Neural cell (in vitro differentiated cells): ENCODE results near the gene BIVM. TPM values are rescaled to one million over a fixed set of nuclear protein-coding genes. Genes with fewer than 3 reads are reported as not detected.

Experiments
- H2AFZ ChIP-seq: fragments of 200-600, 300-800 bp; sonication (generic), shearing (Covaris generic); 2 replicates; pipeline ENCODE4 v1.6.0; 2014; ENCODE audit warnings: low read depth, mild to moderate bottlenecking, antibody characterized with exemption, low read length, moderate library complexity
- H3F3A ChIP-seq: fragments of 200-600 bp; shearing (Covaris generic); 2 replicates; pipeline ENCODE4 v1.6.1; 2016; ENCODE audit warnings: mild to moderate bottlenecking, moderate library complexity, mixed read lengths, antibody characterized with exemption, low read length; ENCODE audit not compliant: insufficient read depth, poor library complexity, severe bottlenecking
- H3K27ac ChIP-seq: fragments of 200-600, 300-800 bp; sonication (generic), shearing (Covaris generic); 2 replicates; pipeline ENCODE4 v1.5.1; 2014; ENCODE audit warnings: mild to moderate bottlenecking, low read length, moderate library complexity
- H3K27me3 ChIP-seq: fragments of 300-800, 200-600 bp; sonication (generic), shearing (Covaris generic); 2 replicates; pipeline ENCODE4 v1.6.0; 2014; ENCODE audit warnings: mild to moderate bottlenecking, low read depth, low read length, moderate library complexity; ENCODE audit not compliant: insufficient read depth
- H3K36me3 ChIP-seq: fragments of 300-800, 200-600 bp; sonication (generic), shearing (Covaris generic); 2 replicates; pipeline ENCODE4 v1.5.1; 2014; ENCODE audit warnings: mild to moderate bottlenecking, antibody characterized with exemption, low read length, moderate library complexity; ENCODE audit not compliant: insufficient read depth
- H3K4me2 ChIP-seq: fragments of 300-800, 200-600 bp; sonication (generic), shearing (Covaris generic); 2 replicates; pipeline ENCODE4 v1.6.0; 2014; ENCODE audit warnings: mild to moderate bottlenecking, low read length
- H3K4me3 ChIP-seq: fragments of 300-800, 200-600 bp; sonication (generic), shearing (Covaris generic); 2 replicates; pipeline ENCODE4 v1.5.1; 2014; ENCODE audit warnings: mild to moderate bottlenecking, low read length, moderate library complexity
- H3K79me2 ChIP-seq: fragments of 200-600 bp; shearing (Covaris generic); replicated peaks from 2 replicates; pipeline ENCODE4 v1.6.0; 2014; ENCODE audit warnings: mild to moderate bottlenecking, low read length, moderate library complexity; ENCODE audit not compliant: insufficient read depth
- H3K9ac ChIP-seq: fragments of 300-800, 200-600 bp; sonication (generic), shearing (Covaris generic); 2 replicates; pipeline ENCODE4 v1.6.1; 2016; ENCODE audit warnings: mild to moderate bottlenecking, low read length, mixed read lengths
- H3K9me2 ChIP-seq: fragments of 200-600 bp; shearing (Covaris generic); 2 replicates; pipeline ENCODE4 v1.6.1; 2016; ENCODE audit warnings: mild to moderate bottlenecking, low read length, mixed read lengths; ENCODE audit not compliant: insufficient read depth
- H3K9me3 ChIP-seq: fragments of 200-600, 300-800 bp; sonication (generic), shearing (Covaris generic); 2 replicates; pipeline ENCODE4 v1.6.1; 2016; ENCODE audit warnings: mild to moderate bottlenecking, mixed run types, low read length, moderate library complexity, mixed read lengths
- H4K20me1 ChIP-seq: fragments of 200-600 bp; shearing (Covaris generic); 2 replicates; pipeline ENCODE4 v1.6.1; 2016; ENCODE audit warnings: mild to moderate bottlenecking, mixed run types; ENCODE audit not compliant: insufficient read depth
- CTCF ChIP-seq: fragments of 450-650 bp; IDR thresholded peaks from 2 replicates; pipeline ENCODE4 v1.5.1; 2014; ENCODE audit warnings: antibody characterized with exemption, mild to moderate bottlenecking, moderate library complexity; ENCODE audit not compliant: poor library complexity, severe bottlenecking
- EP300 ChIP-seq: fragments of 450-650 bp; conservative IDR thresholded peaks from 2 replicates; pipeline ENCODE4 v1.6.1; 2014; ENCODE audit warnings: antibody characterized with exemption, mild to moderate bottlenecking, moderate library complexity; ENCODE audit not compliant: poor library complexity, severe bottlenecking
- EZH2 ChIP-seq: fragments of 200-600, 300-800 bp; shearing (Covaris generic), sonication (generic); IDR thresholded peaks from 2 replicates; pipeline ENCODE4 v1.6.1; 2014; ENCODE audit warnings: antibody characterized with exemption, low read length, borderline replicate concordance, mild to moderate bottlenecking; ENCODE audit not compliant: insufficient read depth, poor library complexity, severe bottlenecking
- MXI1 ChIP-seq: fragments of 450-650 bp; conservative IDR thresholded peaks from 2 replicates; pipeline ENCODE4 v1.6.1; 2014; ENCODE audit warnings: antibody characterized with exemption, mild to moderate bottlenecking; ENCODE audit not compliant: poor library complexity, severe bottlenecking
- POLR2AphosphoS5 ChIP-seq: IDR thresholded peaks from 2 replicates; pipeline ENCODE4 v1.6.1; 2012
- RAD21 ChIP-seq: fragments of 450-650 bp; conservative IDR thresholded peaks from 2 replicates; pipeline ENCODE4 v1.6.1; 2014; ENCODE audit warnings: antibody characterized with exemption, mild to moderate bottlenecking, moderate library complexity
- REST ChIP-seq: IDR thresholded peaks from 2 replicates; pipeline ENCODE4 v1.6.1; 2012; ENCODE audit warnings: borderline replicate concordance
- SMC3 ChIP-seq: fragments of 450-650 bp; conservative IDR thresholded peaks from 2 replicates; pipeline ENCODE4 v1.6.1; 2014; ENCODE audit warnings: antibody characterized with exemption, mild to moderate bottlenecking, moderate library complexity; ENCODE audit not compliant: poor library complexity
- TAF1 ChIP-seq: IDR thresholded peaks from 2 replicates; pipeline ENCODE4 v1.6.1; 2012; ENCODE audit warnings: low read depth
- polyA plus RNA-seq: library from polyadenylated mRNA; depleted of rRNA; stranded (reverse); fragments of >200 nt; gene quantifications from 2 replicates; pipeline ENCODE4 v1.2.3, GENCODE V29; 2014

BIVM gene
- polyA plus RNA-seq, 1 donor from 2014 or later, result 60.7 TPM

GRCh38 chr13:102856557-102856956, 57.6 kb downstream of the BIVM start:
- Histone ChIP-seq H3K9ac (no peak overlapping the region), H3K4me3 (no peak overlapping the region), H3K36me3 (no peaks in the 10 kb centered on the region), H2AFZ (no peak overlapping the region), H3K9me3 (no peaks in the 10 kb centered on the region), H3K27ac (no peak overlapping the region), H3K27me3 (no peaks in the 10 kb centered on the region), H3F3A (no peaks in the 10 kb centered on the region), H4K20me1 (no peaks in the 10 kb centered on the region), H3K9me2 (no peaks in the 10 kb centered on the region), H3K79me2 (no peaks in the 10 kb centered on the region), H3K4me2 (no peak overlapping the region)
- TF ChIP-seq MXI1, result no peak
- no peak for TF ChIP-seq REST
- no peak for TF ChIP-seq TAF1
- TF ChIP-seq EZH2, result no peak
- no peak for TF ChIP-seq CTCF
- no peak for TF ChIP-seq SMC3
- no peak for TF ChIP-seq POLR2AphosphoS5
- no peak for TF ChIP-seq EP300
- no peak for TF ChIP-seq RAD21

GRCh38 chr13:102862624-102863210, 63.8 kb downstream of the BIVM start:
- H3K4me2 ChIP-seq, result no peak overlapping the region
- no peak overlapping the region for H3K27ac ChIP-seq
- H3F3A ChIP-seq, result no peaks in the 10 kb centered on the region
- TF ChIP-seq TAF1 (no peak), EP300 (no peak), REST (no peak), EZH2 (no peak), SMC3 (no peak), POLR2AphosphoS5 (no peak), RAD21 (no peak), MXI1 (no peak), CTCF (no peak)
- H2AFZ ChIP-seq, result no peak overlapping the region
- H3K79me2 ChIP-seq, result peaks cover 4% of the 10 kb centered on the region
- H3K9ac ChIP-seq, result no peak overlapping the region
- peaks cover 48% of the 10 kb centered on the region for H3K36me3 ChIP-seq
- H3K9me3 ChIP-seq, result peaks cover 10% of the 10 kb centered on the region
- no peak overlapping the region for H3K4me3 ChIP-seq
- H4K20me1 ChIP-seq, result no peaks in the 10 kb centered on the region
- no peaks in the 10 kb centered on the region for H3K9me2 ChIP-seq
- no peaks in the 10 kb centered on the region for H3K27me3 ChIP-seq
